ENCODE measurements around the gene HIGD1B. TPM values are rescaled to one million over a fixed set of nuclear protein-coding genes. Genes with fewer than 3 reads are reported as not detected.

Gene HIGD1B
- total and polyA plus RNA-seq, 2 of the 13 experiments (the other 11 are each of a cell fraction or from before 2014, with no cell fraction given): not detected

GRCh38 chr17:44899074-44899782 lies 51.5 kb downstream of the HIGD1B start, which contains the start of gene EFTUD2 (continued):
- TF ChIP-seq ZNF770 (CRISPR knock-in tag; IDR thresholded peaks at IDR 0.05): no peak; the same call in 1 of the 2 replicates
- TF ChIP-seq ZNF775 (CRISPR knock-in tag; IDR thresholded peaks at IDR 0.05; ENCODE audit: borderline replicate concordance): peak; percentile 63; the same call in 1 of the 2 replicates
- peak; percentile 94 for TF ChIP-seq MXI1 (IDR thresholded peaks at IDR 0.05; ENCODE audit: borderline replicate concordance, low read depth, low read length)
- peak; percentile 88 for TF ChIP-seq ZFP1 (CRISPR knock-in tag; IDR thresholded peaks at IDR 0.05)
- peak; percentile 96 for TF ChIP-seq ZBTB3 (CRISPR knock-in tag; IDR thresholded peaks at IDR 0.05; ENCODE audit: borderline replicate concordance, low read depth)
- TF ChIP-seq ZBTB1 (CRISPR knock-in tag; IDR thresholded peaks at IDR 0.05; ENCODE audit: borderline replicate concordance): 0 out of 2 replicates have a peak, but pooled peaks have one; percentile 65
- TF ChIP-seq ZNF879 (CRISPR knock-in tag; IDR thresholded peaks at IDR 0.05): no peak; the same call in 1 of the 2 replicates
- TF ChIP-seq EZH2 (conservative IDR thresholded peaks at IDR 0.05; ENCODE audit: low read depth, low read length): no peak
- TF ChIP-seq, protein P1, sequence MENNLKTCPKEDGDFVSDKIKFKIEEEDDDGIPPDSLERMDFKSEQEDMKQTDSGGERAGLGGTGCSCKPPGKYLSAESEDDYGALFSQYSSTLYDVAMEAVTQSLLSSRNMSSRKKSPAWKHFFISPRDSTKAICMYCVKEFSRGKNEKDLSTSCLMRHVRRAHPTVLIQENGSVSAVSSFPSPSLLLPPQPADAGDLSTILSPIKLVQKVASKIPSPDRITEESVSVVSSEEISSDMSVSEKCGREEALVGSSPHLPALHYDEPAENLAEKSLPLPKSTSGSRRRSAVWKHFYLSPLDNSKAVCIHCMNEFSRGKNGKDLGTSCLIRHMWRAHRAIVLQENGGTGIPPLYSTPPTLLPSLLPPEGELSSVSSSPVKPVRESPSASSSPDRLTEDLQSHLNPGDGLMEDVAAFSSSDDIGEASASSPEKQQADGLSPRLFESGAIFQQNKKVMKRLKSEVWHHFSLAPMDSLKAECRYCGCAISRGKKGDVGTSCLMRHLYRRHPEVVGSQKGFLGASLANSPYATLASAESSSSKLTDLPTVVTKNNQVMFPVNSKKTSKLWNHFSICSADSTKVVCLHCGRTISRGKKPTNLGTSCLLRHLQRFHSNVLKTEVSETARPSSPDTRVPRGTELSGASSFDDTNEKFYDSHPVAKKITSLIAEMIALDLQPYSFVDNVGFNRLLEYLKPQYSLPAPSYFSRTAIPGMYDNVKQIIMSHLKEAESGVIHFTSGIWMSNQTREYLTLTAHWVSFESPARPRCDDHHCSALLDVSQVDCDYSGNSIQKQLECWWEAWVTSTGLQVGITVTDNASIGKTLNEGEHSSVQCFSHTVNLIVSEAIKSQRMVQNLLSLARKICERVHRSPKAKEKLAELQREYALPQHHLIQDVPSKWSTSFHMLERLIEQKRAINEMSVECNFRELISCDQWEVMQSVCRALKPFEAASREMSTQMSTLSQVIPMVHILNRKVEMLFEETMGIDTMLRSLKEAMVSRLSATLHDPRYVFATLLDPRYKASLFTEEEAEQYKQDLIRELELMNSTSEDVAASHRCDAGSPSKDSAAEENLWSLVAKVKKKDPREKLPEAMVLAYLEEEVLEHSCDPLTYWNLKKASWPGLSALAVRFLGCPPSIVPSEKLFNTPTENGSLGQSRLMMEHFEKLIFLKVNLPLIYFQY (CRISPR knock-in tag; IDR thresholded peaks at IDR 0.05; ENCODE audit: borderline replicate concordance): peak; percentile 66
- TF ChIP-seq HIVEP1 (CRISPR knock-in tag; IDR thresholded peaks at IDR 0.05): peak; percentile 99
- TF ChIP-seq NKX3-1 (CRISPR knock-in tag; IDR thresholded peaks at IDR 0.05): peak; percentile 80; the same call in 1 of the 2 replicates
- no peak for TF ChIP-seq NFIB (CRISPR knock-in tag; IDR thresholded peaks at IDR 0.05; ENCODE audit: borderline replicate concordance)
- peak; percentile 91; the same call in 1 of the 2 replicates for TF ChIP-seq ZSCAN30 (CRISPR knock-in tag; IDR thresholded peaks at IDR 0.05)
- TF ChIP-seq ZNF75D (CRISPR knock-in tag; IDR thresholded peaks at IDR 0.05; ENCODE audit: borderline replicate concordance): peak; percentile 48; the same call in 1 of the 2 replicates
- TF ChIP-seq ZNF687 (CRISPR knock-in tag; IDR thresholded peaks at IDR 0.05): peak; percentile 99

Data from HepG2 (cell line).